Panc1 (cell line): ENCODE data around the gene NOL4L. TPM values are rescaled to one million over a fixed set of nuclear protein-coding genes. Genes with fewer than 3 reads are reported as not detected.

Experiments
- ATAC-seq: fragments of 200-7000 bp; cut with Tn5 transposase; 2 replicates; pipeline ENCODE4 v1.9.1; 2020; ENCODE audit warnings: mild to moderate bottlenecking, moderate library complexity
- BruUV-seq: library from RNA; stranded (reverse); fragments of 400-500 nt; replicated peaks from 2 replicates; lab custom pipeline; 2021; lab: Mats Ljungman, UMichigan
- CTCF ChIA-PET: fragments of 300-600 bp; sonication (Branson Sonifier 250); formaldehyde crosslinking; loops from one replicate; lab custom pipeline; 2022; ENCODE audit warnings: antibody characterized with exemption; lab: Charles Lee
- POLR2A ChIA-PET: fragments of 300-600 bp; sonication (Branson Sonifier 250); formaldehyde crosslinking; loops from one replicate; lab custom pipeline; 2022; ENCODE audit warnings: antibody characterized with exemption; lab: Charles Lee
- DNase-seq: peaks from one replicate; pipeline ENCODE4 v3.0.0-alpha.2; 2010; ENCODE audit warnings: low read depth, low spot score
- H3K27ac ChIP-seq: 2 replicates; pipeline ENCODE4 v1.5.1; 2011; ENCODE audit warnings: mild to moderate bottlenecking, low read length, inconsistent platforms
- H3K27me3 ChIP-seq: fragments of 200-500 bp; sonication (Bioruptor generic); 2 replicates; pipeline ENCODE4 v1.6.0; 2014; ENCODE audit warnings: low read length, inconsistent platforms; ENCODE audit not compliant: control insufficient read depth, insufficient read depth
- H3K36me3 ChIP-seq: fragments of 200-500 bp; sonication (Bioruptor generic); 2 replicates; pipeline ENCODE4 v1.5.1; 2014; ENCODE audit warnings: inconsistent platforms, mild to moderate bottlenecking, low read length, moderate library complexity; ENCODE audit not compliant: control insufficient read depth, insufficient read depth
- H3K4me1 ChIP-seq: 2 replicates; pipeline ENCODE4 v1.5.1; 2011; ENCODE audit warnings: inconsistent platforms, mild to moderate bottlenecking, low read length, moderate library complexity; ENCODE audit not compliant: control insufficient read depth, insufficient read depth
- H3K4me3 ChIP-seq, 2 experiments: 2 replicates each; pipeline ENCODE4 v1.5.1; 2011 to 2012; ENCODE audit warnings: low read depth in 2 of 2, low read length in 2 of 2, mild to moderate bottlenecking in 2 of 2, inconsistent platforms in 1 of 2, moderate library complexity in 1 of 2
- H3K9me3 ChIP-seq: fragments of 200-500 bp; sonication (Bioruptor generic); 2 replicates; pipeline ENCODE4 v1.5.1; 2014; ENCODE audit warnings: low read depth, mild to moderate bottlenecking, inconsistent platforms, low read length, moderate library complexity; ENCODE audit not compliant: control insufficient read depth, insufficient read depth
- CTCF ChIP-seq: fragments of 450-650 bp; IDR thresholded peaks from 2 replicates; pipeline ENCODE4 v1.5.1; 2017; ENCODE audit warnings: mild to moderate bottlenecking
- POLR2AphosphoS5 ChIP-seq: IDR thresholded peaks from 2 replicates; pipeline ENCODE4 v1.6.1; 2012; ENCODE audit warnings: mild to moderate bottlenecking, low read depth, low read length, moderate library complexity
- REST ChIP-seq, 2 experiments: IDR thresholded peaks; 2 replicates each; pipeline ENCODE4 v1.6.1; 2011 to 2012; ENCODE audit warnings: low read depth in 2 of 2, control low read depth in 1 of 2, low read length in 1 of 2, mild to moderate bottlenecking in 1 of 2, moderate library complexity in 1 of 2; ENCODE audit not compliant: insufficient read depth in 1 of 2
- SIN3A ChIP-seq: IDR thresholded peaks from 2 replicates; pipeline ENCODE4 v1.6.1; 2012; ENCODE audit warnings: low read depth, mild to moderate bottlenecking, low read length, moderate library complexity, borderline replicate concordance; ENCODE audit not compliant: insufficient read depth
- TCF7L2 ChIP-seq: IDR thresholded peaks from 2 replicates; pipeline ENCODE4 v1.6.1; 2011; ENCODE audit warnings: mild to moderate bottlenecking, low read depth, low read length, inconsistent platforms
- in situ Hi-C: cut with HindIII; loops from 2 replicates; pipeline ENCODE4 v1.10.0; 2016; ENCODE audit warnings: low sequenced_read_pairs, low pct_unique_long_range_greater_than_20kb
- intact Hi-C: fragments of 100-400 bp; cut with micrococcal nuclease; formaldehyde crosslinking; loops from one replicate; pipeline ENCODE4 v1.10.0; 2022; ENCODE audit not compliant: unreplicated experiment
- total RNA-seq: library from RNA; stranded (reverse); gene quantifications from one replicate; pipeline ENCODE4 v1.2.1, GENCODE V29; 2021; ENCODE audit not compliant: unreplicated experiment

Gene NOL4L
- total RNA-seq, 1 experiment from 2014 or later = 21.6 TPM

- no TSS peak for BruUV-seq
- in situ Hi-C loops (no loop called here), intact Hi-C loops (no loop called here)
- POLR2A ChIA-PET = no interaction called here
- no peaks in the 10 kb centered on the region for H3K27me3 ChIP-seq
- H3K9me3 ChIP-seq = no peaks in the 10 kb centered on the region
- CTCF ChIA-PET = no interaction called here
- no peaks in the 10 kb centered on the region; the same call in 1 of the 2 replicates for H3K36me3 ChIP-seq
- DNase-seq (peak; percentile 64), ATAC-seq (peak; percentile 47; the same call in 1 of the 2 replicates)
- H3K27ac ChIP-seq = peak overlapping the region; percentile 64
- H3K4me3 ChIP-seq = peak overlapping the region; percentile 60 to 65
- TF ChIP-seq TCF7L2 (no peak), POLR2AphosphoS5 (0 out of 2 replicates have a peak, but pooled peaks have one; percentile 32), CTCF (peak; percentile 91)
- peaks cover 24% of the 10 kb centered on the region for H3K4me1 ChIP-seq
Measured at GRCh38 chr20:32484958-32485769, 100.0 kb downstream of the NOL4L start.

GRCh38 chr20:32484225-32484957, 100.7 kb downstream of the NOL4L start:
- in situ Hi-C loops (no loop called here), intact Hi-C loops (no loop called here)
- Histone ChIP-seq H3K4me1 (peaks cover 26% of the 10 kb centered on the region), H3K36me3 (no peaks in the 10 kb centered on the region; the same call in 1 of the 2 replicates), H3K9me3 (no peaks in the 10 kb centered on the region), H3K27me3 (no peaks in the 10 kb centered on the region), H3K27ac (peak overlapping the region; percentile 76), H3K4me3 (peak overlapping the region; percentile 60 to 65)
- no peak for DNase-seq
- TF ChIP-seq TCF7L2 = no peak
- TF ChIP-seq REST (IDR thresholded peaks at IDR 0.05; ENCODE audit: insufficient read depth in 1 of 2, low read depth in 2 of 2, low read length in 1 of 2) = no peak
- no peak for TF ChIP-seq POLR2AphosphoS5
- TF ChIP-seq SIN3A = peak; percentile 17; the same call in 1 of the 2 replicates
- no peak for TF ChIP-seq CTCF
- peak; percentile 46 for ATAC-seq
- no TSS peak for BruUV-seq
- POLR2A ChIA-PET = interaction anchor here (0.7 kb wide), 1 partner anchor 642 kb away, joined by 7 read pairs; no protein-coding TSS in a partner anchor
- CTCF ChIA-PET = no interaction called here
